Measurements from ENCODE around the gene MSL3B.

Gene MSL3B

DNA sequence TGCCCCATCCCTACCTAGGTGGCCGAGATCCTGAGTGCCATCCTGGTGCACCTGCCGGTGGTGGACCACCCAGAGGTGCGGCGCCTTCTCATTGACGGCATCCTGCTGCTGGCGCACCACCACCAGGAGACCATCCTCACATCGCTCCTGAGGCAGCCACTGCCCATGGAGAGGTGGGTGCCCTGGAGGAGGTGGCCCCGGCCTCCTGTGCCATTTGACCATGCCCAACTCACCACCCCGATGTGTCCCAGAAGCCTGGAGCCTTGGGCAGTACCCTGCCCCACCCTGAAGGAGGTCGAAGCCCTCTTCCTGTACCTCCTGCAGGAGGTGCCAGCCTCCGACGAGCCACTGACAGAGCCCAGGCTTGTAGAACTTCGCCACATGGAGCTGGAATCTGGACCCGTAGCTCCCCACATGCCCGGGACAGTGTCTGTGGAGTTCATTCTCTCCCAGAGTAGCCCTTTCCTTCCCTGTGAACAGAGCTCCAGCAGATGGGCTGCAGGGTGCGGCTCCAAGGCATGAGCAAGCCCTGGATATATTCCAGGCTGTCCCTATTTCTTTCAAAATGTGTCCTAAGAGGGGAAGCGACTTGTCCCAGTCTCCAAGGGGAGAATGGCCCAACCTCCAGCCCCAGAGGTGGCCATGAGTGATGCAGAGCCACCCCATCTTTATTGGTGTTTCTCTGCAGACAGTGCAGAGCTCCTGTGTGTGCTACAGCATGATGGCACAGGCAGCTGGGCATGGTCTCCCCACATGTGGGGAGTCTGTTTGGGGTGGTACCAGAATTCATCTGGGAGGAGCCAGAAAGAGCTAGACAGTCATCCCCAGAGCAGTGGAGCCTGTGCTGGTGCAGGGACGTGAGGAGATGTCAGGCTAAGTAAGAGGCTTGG, 48.1 kb downstream of the MSL3B start:
- DNase-seq = peak in 1 of 7 donors; percentile 8
- H3K9me3 ChIP-seq (replicated peaks in 1 of 3) = no peaks in the 10 kb centered on the region
- no peak overlapping the region for H3K27ac ChIP-seq
- no peak overlapping the region for H3K4me3 ChIP-seq
- no peaks in the 10 kb centered on the region for H3K27me3 ChIP-seq
- TF ChIP-seq CTCF (IDR thresholded peaks at IDR 0.05) (no peak), POLR2A (IDR thresholded peaks at IDR 0.05) (no peak)
- 80 to 84% (median 82%) methylated on average over 7 to 18 of the region's 18 CpGs for WGBS, 4 donors
- H3K36me3 ChIP-seq (replicated peaks in 1 of 2) = no peaks in the 10 kb centered on the region
- no peaks in the 10 kb centered on the region for H3K4me1 ChIP-seq (replicated peaks in 1 of 2)
- intact Hi-C loops (cut with DNase I) = no loop called here

GRCh38 chr2:233818639-233819621, 49.3 kb downstream of the MSL3B start:
- peak in 1 of 7 donors; percentile 3 for DNase-seq
- intact Hi-C loops (cut with DNase I) = no loop called here

GRCh38 chr2:233817995-233818638, 50.1 kb downstream of the MSL3B start:
- H3K27me3 ChIP-seq = no peaks in the 10 kb centered on the region
- TF ChIP-seq POLR2A (IDR thresholded peaks at IDR 0.05) (no peak), CTCF (IDR thresholded peaks at IDR 0.05) (no peak)
- no peaks in the 10 kb centered on the region for H3K36me3 ChIP-seq (replicated peaks in 1 of 2)
- no peak overlapping the region for H3K4me3 ChIP-seq
- H3K9me3 ChIP-seq (replicated peaks in 1 of 3) = no peaks in the 10 kb centered on the region
- intact Hi-C loops (cut with DNase I) = no loop called here
- H3K27ac ChIP-seq = no peak overlapping the region
- 77 to 90% (median 88%) methylated on average over 11 of the region's 11 CpGs for WGBS, 4 donors
- H3K4me1 ChIP-seq (replicated peaks in 1 of 2) = no peaks in the 10 kb centered on the region
- peak in 1 of 7 donors; percentile 8 for DNase-seq

More at GRCh38 chr2:233818639-233819621, 49.3 kb downstream of the MSL3B start:
- H3K4me1 ChIP-seq (replicated peaks in 1 of 2) = no peaks in the 10 kb centered on the region
- H3K4me3 ChIP-seq = no peak overlapping the region
- TF ChIP-seq POLR2A (IDR thresholded peaks at IDR 0.05) (no peak), CTCF (IDR thresholded peaks at IDR 0.05) (no peak)
- no peaks in the 10 kb centered on the region for H3K36me3 ChIP-seq (replicated peaks in 1 of 2)
- H3K9me3 ChIP-seq (replicated peaks in 1 of 3) = no peaks in the 10 kb centered on the region
- no peaks in the 10 kb centered on the region for H3K27me3 ChIP-seq
- H3K27ac ChIP-seq = no peak overlapping the region
- WGBS, 4 donors = 70 to 77% (median 75%) methylated on average over 9 to 17 of the region's 17 CpGs

All from adrenal gland (tissue), 9 donors.